Measurements from ENCODE around the gene CISD3. TPM values are rescaled to one million over a fixed set of nuclear protein-coding genes. Genes with fewer than 3 reads are reported as not detected.

The CISD3 gene
- total RNA-seq, 1 donor from 2014 or later = 0.82 TPM

DNA sequence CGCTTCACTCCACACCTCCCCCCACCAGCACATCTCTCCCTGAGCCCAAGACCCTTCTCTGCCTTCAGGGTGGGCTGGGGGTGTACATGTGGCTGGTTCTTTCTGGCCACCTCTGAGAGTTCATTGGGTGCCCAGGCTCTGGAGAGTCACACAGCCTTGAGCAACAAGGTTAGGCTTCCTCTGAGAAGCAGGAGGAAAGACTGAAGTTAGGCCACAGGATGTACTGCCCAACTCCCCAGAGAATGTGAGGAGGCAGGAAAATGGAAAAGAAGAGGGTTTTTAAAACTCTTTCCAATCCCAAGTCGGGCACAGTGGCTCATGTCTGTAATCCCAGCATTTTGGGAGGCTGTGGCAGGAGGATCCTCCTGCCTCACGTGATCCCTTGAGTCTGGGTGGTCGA is 10.7 kb downstream of the CISD3 start:
- DNase-seq (ENCODE audit: low spot score in 2 of 2) (no peak), FAIRE-seq (no peak)

DNA sequence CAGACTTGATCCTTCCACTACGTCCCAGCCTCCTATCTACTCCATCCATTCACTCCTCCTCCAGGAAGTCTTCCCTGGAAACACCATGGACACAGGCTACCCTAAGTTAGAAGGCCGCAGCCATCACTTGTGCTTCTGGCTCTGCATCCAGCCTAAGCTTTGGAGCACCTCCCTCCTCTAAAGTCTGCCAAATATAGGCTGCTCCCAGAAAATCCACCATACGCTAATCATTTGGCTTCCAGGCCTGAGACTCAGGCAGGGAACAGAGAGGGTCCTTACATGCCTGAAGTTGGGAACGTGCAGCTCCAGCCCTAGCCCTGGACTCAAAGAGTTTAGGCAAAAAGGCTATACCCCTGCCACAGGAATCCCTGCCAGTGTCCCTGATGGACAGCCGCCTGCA is 11.3 kb downstream of the CISD3 start:
- DNase-seq (ENCODE audit: low spot score in 2 of 2) = no peak
- no peak for FAIRE-seq

DNA sequence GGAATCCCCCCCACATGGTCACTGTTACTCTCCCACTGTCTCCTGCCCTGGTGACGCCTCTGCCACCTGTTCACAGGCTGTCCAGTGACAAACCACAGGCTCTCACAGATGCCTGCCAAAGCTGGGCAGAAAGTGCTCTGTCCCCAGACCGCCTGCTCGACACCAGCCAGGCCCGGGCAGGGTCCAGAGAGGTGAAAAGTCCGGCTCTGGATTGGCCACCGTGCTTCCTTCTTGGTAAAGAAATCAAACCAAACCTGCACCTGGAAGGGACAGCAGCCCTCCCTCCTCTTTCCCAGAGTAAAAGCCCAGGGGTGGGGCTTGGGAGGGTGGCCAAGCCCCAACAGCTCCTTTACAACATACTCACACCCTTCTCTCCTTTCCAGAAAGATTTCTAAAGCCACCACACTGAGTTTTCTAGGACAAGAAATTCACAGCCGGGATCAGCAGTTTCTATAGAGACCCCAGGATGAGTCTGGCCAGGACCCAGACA is 11.8 kb downstream of the CISD3 start:
- no peak for DNase-seq (ENCODE audit: low spot score in 2 of 2)
- no peak for FAIRE-seq

DNA sequence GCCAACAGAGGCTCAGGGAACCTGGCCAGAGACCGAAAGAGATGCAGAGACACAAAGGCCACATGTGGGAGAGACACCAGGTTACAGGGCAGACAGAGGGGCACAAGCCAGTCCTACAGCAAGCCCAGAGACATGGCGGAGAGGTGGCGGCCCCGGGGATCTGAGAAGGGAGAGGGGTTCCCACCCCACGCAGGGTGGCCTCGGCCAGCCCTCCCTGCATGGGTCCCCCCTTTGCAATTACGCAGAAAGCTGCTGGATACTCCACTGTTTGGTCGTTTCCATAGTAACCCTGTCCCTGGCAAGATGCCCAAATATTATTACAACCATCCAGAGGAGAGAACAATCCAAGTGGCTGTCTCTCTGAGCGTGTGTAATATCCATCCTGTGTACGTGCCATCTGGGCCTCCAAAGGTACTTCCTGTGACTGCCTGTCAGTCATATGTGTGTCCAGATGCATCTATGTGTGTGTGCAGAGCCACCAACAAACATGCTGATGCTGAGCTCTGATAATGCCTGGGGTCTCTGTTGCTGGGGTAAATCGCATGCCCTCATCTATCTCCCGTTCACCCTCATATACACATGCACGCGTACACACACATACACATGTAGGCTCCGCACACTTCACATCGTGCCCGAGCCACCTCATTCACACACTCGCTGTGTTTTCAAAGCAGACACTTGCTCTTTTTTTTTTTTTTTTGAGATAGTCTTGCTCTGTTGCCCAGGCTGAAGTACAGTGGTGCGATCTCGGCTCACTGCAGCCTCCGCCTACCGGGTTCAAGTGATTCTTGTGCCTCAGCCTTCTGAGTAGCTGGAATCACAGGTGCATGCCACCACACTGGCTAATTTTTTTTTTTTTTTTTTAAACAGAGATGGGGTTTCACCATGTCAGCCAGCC is 12.5 kb downstream of the CISD3 start:
- peak; percentile 34 to 67 for DNase-seq (ENCODE audit: low spot score in 2 of 2)
- no peak for FAIRE-seq

DNA sequence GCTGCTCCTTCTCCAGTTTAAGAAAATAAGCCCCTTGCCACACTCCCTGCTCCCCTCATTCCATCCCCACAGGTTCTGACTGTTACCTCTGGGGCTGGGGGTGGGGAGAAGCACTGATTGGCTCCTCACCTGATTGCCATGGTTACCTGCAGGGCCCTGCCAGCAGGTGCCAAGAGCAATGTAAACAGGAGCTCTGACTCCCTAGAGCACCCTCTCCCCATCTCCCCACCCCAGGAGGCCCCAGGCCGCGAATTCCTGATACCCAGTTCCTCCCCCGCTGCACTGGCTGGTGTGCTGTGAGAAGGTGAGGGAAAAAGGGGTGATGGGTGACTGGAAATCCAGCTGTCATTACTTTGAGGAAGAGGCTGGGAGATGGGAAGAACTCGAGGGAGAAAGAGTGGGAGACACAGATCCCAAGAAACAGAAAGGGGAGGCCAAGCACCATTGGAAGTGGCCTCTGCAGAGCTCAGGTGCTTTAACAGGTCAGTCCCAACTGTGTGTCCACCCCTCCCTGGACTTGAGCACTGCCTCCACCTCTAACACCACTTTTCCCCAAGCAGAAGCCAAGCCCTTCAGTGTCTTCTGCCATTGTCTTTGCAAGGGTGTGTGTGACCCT is 13.5 kb downstream of the CISD3 start:
- peak in 1 of 2 donors; percentile 19 for DNase-seq (ENCODE audit: low spot score in 2 of 2)
- FAIRE-seq = no peak

DNA sequence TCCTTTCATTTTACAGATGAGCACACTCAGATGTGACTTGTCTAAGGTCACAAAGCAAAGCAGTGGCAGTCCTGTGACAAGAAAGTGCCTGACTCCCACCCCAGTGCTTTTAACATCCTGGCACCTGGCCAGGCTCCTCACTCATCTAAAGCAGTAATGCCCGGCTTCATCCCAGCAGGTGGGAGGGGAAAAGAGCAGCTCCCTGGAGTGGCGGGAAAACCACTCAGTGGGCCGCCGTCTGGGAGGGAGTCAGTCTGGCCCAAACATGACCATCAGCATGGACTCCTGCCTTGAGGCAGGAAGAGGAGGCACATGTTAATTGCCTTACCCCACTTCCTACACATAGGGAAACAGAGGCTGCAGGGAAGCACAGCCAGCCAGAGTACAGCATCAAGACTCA is 15.4 kb downstream of the CISD3 start:
- FAIRE-seq (no peak), DNase-seq (ENCODE audit: low spot score in 2 of 2) (peak in 1 of 2 donors; percentile 4)

DNA sequence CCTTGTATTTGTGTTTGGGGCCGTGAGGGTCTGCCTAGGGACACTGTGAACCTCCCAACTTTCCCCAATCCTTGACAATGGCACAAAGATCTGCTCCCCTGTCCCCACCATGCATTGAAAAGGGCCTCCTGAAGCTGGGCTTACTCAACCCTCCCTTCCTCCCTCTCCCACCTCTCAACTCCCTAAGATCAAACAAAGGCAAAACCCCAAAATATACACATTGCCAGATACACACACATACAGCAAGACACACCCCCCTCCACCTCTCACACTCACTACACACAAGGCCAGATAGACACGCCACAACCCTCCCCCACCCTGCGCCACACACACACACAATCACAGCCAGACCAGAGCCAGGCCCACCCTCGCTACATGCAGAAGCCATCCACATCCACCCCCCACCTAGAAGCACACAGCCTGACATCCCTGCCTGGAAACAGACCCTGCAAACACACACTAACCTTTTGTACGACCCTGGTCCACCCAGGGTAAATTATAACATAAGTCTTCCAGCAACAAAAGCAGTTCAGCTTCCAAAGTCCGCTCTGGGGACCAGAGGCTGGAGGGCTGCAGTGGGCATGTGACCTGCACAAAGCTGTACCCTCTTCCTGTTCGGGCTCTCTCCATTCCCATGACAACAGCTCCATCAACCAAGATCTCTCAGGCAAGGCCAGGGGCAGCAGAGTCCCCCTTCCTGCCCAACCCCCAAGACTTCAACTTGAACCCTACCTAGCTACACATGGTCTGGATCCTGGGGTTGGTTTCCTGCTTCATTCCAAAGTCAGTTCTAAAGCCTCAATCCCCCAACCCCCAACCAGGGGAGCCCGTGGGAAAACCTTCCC is 16.1 kb downstream of the CISD3 start:
- DNase-seq (ENCODE audit: low spot score in 2 of 2) (no peak), FAIRE-seq (no peak)

DNA sequence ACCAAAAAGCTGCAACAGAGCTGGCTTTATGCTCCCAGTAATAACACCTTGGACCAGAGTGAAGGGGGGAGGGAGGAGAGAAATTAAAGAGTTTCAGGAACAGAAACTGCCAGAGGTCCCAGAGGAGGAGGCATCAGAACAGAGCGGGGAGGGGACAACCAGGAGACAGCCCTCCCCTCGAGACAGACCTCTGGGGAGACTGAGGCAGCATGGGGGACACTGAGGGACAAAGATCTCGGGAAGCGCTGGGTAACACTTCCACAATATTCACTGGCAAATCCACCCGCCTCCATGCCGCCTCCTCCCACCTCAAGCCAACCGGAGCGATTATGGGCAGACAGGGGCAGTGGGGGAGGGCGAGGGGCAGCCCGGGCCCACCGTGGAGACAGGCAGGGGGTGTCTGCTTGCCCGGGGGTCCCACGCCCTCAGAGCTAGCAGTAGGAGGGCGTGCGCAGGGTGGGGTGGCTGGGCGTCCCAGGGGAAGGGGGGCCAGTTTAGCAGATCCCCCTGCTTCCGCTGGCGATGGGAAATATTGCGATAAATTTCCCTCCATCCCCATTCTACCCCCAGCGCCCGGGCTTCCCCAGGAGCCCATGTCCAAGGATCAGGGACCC is 16.8 kb downstream of the CISD3 start:
- DNase-seq (ENCODE audit: low spot score in 2 of 2) = no peak
- FAIRE-seq = no peak

DNA sequence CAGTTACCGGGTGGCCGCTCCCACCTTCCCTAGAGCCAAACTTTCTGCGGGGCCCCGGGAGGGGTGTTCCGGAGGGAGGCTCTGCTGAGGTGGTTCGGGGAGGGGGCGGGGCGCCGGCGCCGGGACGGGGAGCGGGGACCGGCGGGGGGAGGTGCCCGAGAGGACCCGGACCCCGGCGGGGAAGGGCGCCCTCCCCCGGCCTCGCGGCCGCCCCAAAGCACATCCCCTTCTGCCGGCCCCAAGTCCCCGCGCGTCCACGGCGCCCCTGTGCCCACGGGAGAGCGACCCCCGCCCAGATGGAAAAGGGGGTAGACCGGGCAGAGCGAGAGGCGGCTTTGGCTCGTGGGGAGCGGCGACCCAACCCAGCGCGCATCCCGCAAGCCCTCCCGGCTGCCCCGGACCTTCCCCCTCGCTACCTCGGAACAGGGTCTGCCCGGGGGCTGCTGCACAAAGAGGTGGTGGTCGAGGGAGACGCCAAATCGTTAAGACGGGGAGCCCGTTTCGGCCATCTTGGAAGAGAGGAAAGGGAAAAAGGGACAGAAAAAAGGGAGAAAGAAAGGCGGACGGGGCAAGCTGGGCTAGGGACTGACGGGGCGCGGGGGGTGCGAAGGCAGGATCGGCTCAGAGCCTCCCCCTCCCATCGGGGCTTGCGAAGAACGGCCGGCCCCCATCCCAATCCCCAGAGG is 17.5 kb downstream of the CISD3 start:
- FAIRE-seq (no peak), DNase-seq (ENCODE audit: low spot score in 2 of 2) (peak; percentile 32 to 58)

DNA sequence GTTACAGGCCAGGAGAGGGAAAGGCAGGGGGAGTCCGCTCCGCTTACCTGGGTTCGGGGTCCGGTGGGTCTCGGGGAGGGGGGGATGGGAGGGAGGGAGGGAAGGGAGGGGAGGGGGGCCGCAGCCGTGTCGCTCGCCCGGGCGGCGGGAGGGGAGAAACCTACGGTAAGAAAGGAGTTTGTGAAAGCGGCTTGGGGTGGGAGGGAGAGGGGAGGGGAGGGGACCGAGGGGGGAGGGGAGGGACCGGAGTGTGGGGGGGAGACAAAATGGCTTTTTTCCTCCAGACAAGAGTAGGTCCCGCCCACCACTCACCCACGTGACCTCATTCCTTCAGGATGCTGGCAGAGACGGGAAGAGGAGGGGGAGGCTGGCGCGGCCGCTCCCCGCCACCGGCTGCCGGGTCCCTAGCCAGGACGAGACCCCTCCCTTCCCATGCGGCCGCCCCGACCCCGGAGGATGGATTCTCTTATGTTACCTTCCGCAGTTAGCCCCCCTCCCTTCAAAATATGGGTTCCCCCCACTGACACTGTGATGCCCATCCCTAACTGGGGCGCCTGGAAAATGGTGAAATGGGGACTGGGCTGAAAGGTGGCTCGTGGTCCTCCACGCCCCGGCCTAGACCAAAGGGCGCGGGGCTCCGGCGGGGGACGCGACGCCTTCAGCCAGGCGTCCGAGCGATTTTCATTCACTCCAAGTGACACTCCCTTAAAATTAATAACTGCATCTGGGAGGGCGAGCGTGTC is 18.2 kb downstream of the CISD3 start, which contains the start of gene PCGF2:
Gene PCGF2, minus strand, starts transcription at position 188 of the 743 bp plus-strand sequence. CDS start 7,934 bp downstream, outside the sequence.
- FAIRE-seq (no peak), DNase-seq (ENCODE audit: low spot score in 2 of 2) (peak; percentile 75)

DNA sequence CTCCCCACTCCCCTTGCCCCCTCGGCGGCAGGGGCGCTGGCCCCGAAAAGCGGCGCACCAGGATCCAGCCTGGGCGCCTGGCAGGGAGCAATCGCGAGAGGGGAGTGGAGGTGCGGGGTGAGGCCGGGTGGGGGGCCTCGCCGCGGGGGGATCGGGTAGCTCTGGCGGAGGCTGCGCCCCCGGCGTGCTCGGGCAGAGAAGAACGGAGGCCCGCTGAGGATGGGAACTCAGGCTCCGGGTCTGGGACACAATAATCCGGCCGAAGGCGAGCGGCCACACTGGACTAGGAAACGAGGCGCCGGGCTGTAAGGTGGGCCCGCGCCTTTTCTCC is 18.7 kb downstream of the CISD3 start:
- DNase-seq (ENCODE audit: low spot score in 2 of 2) (peak in 1 of 2 donors; percentile 22), FAIRE-seq (no peak)

DNA sequence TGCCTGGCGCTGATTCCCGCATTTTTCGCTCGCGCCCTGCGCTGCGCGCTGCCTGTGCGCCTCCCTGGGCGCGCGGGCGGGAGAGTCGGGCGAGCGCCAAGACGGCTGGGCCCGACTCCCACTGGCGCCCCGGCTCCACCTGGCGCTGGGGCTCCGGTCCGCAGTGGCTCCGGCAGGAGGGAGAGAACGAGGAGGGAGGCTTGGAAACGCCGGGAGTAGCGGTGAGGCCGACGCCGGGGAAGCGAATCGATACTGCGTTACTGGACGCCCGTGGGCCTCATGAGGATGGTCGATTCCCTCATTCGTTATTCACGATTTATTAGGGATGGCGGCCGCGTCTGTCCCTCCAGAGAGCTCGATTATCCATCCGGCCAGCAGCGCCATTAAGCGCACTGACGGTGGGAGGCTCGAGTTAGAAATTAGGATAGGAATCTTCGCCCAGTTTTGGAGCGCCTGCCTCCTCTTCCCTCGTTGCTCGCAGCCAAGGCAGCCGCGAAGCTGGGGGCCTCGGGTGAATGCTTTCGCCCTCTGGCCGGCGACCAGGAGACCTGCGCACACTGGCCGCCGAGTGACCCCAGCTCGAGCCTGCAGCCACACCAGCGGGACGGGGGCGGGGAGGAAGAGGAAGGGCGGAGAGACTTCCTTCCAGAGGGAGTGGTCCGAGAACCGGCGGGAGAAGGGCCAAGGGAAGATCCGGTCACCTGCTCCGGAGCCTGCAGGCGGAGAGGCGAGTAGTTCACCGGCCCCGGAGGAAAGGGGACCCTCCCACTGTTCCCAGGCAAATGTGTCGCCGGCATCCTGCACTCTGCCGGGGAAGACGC is 19.3 kb downstream of the CISD3 start:
- FAIRE-seq (no peak), DNase-seq (ENCODE audit: low spot score in 2 of 2) (peak in 1 of 2 donors; percentile 36)

DNA sequence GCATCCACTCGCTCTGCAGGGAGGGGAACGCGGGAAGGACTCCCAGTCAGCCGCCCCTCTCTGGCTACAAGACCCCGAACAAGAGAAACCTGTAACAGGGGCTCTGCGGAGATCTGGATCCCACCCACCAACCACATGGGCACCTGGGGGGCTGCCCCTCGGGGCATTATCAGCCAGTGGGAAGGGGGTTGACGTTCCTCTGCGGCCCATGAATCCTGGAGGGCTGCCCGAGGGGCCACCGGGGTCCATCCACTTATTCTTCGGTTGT is 19.8 kb downstream of the CISD3 start:
- no peak for FAIRE-seq
- DNase-seq (ENCODE audit: low spot score in 2 of 2) = no peak

DNA sequence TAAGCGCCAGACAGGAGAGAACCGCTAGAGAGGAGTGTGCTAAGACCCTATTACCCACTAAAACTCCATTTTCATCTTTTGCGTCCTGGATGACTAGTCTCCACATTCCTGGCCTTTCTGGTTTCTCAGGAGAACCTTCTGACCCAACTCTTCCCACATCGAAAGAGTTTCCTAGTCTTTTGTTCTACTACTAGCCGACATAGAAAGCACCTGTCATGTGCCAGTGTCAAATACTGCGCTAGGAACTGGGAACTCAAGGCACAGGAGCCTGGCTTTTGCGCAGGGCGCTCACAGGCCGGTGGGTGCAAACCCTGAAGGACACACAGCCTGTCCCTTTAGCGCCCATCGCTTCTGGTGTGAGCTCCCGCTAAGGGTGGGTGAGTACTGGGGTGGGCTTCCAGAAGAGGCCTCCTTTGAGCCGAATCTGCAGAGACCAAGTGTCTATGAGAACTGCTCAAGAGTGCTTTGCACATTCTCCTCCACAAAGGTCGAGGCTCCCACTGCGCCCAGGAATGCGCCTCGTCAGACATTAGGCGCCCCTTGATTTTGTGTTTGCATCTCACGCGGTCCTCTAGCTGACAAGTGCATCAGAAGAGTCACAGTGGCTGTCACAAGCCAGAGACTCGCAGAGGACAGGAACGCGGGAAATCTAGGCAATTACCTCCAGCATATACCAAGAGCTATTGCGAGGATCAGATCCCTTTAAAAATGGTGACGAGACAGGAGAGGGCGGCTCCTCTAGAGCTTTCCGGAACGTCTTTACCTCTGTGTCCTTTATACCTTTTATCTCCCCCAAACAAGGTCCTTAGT is 20.4 kb downstream of the CISD3 start:
- DNase-seq (ENCODE audit: low spot score in 2 of 2) (no peak), FAIRE-seq (no peak)

DNA sequence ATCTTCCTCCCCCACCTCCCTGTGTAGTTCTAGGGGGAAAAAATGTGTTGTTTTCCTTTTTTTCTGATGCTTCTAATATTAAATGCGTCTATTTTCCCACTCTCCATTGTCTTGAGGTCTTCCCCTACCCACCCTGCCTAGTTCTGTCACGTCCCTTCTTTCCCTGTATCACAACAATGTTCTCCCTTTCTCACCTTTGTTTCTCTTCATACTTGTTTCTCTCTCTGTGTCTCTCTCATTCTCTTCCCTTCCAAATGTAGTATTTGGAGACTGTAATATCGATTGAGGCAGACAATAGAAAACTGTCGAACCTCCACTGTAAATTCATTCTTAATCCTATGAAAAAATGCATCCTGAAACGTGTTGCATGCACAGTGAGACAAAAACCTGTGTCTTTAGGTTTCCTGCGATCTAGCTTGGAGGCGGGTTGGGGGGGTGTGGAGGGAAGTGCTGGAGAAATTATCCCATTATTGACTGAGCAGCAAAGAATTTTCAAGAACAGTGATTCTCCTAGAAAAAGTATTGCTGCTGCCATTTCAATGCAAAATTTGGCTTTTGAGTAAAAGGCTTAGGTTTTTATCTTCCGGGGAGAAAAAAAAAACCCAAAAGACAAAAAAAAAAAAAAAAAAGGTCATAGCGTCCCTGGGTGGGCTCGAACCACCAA is 21.1 kb downstream of the CISD3 start:
- DNase-seq (ENCODE audit: low spot score in 2 of 2) (no peak), FAIRE-seq (no peak)

DNA sequence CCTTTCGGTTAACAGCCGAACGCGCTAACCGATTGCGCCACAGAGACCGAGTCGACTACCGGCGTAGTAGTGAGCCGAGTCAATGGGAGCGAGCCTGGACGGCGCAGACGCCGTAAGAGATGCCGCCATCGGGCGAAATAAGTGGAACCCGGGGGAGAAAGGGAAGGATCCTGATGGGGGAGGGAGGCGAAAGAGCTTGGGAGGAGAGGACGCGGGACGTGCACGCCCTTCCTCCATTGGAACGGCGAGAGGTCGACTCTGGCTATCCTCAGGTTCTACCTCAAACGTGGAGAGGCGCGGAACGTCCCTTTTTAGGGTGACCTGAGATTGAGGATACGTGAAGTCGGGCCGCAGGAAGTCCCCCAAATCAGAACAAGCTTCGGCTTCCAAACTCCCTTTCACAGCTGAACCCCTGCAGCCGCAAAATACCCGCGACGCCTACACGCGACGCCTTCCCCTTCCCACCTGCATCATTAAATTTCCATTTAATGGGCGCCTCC is 21.7 kb downstream of the CISD3 start:
- FAIRE-seq (no peak), DNase-seq (ENCODE audit: low spot score in 2 of 2) (peak; percentile 55 to 58)
